DMS53 treated with DMSO at 0.1 percent for 48 hours (cell line): ENCODE data around the gene HSPG2.
A peak's percentile ranks its signal among the peaks of the same experiment; 100 is the strongest.
"Not testable (repeated sequence)": the region's sequence is repeated elsewhere in the genome, so short reads cannot be mapped to it uniquely, and the experiment has no call there.

Experiments
- DNase-seq: peaks from one replicate; lab custom pipeline; 2025; ENCODE audit not compliant: unreplicated experiment; lab: John Stamatoyannopoulos, UW

Gene HSPG2

DNA sequence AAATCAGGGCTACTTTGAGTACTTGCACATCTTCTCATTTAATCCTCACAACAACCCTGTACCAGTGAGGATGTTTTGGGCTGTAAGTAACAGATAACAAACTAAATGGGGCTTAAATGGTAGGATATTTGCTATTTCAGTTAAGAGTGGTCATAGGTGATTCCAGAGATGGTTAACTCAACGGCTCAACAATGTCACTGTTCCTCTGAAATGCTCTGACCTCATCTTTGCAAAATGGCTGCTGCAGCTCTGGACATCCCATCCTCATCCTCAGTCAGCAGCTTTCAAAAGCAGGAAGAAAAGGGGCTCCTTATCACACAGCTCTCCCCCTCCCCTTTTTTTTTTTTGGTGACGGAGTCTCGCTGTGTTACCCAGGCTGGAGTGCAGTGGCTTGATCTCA lies 123.6 kb downstream of the HSPG2 start:
- no peak for DNase-seq

DNA sequence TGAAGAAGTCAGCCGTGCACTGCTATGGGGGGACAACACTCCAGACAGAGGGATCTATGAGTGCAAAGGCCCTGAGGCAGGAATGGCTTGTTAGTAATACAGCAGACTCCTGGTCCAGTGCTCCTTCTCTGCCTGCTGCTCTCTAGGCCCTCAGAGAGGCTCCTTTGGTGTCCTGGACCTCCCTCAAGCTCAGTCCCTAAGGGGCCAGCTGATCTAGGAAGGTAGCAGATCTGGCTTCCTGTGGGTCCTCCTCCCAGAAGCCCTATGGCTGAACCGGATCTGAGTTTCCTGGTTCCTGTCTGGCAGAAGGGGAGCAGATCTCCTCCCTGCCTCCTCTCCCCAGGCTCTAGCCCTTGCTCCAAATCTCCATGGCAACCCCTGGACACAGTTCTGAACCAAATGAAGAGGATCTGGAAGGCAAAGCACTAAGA lies 125.2 kb downstream of the HSPG2 start, which contains the start of gene LDLRAD2:
Gene LDLRAD2 (plus strand): TSS at position 391 of the 431 bp plus-strand sequence. CDS start 187 bp downstream, outside the sequence.
- no peak for DNase-seq

DNA sequence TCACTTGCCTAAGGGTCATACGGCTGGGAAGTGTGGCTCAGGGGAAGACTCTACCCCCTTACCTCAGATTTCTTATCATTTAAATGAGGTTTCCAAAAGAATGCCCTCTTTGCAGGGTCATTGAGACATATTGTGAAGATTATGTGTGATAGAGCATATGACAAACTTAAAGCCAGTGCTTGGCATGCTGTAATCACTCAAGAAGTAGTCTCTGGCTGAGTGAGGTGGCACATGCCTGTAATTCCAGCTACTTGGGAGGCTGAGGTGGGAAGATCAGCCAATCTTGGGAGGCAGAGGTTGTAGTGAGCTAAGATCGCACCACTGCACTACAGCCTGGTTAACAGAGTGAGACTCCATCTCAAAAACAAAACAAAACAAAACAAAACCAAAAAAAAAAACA lies 132.6 kb downstream of the HSPG2 start:
- no peak for DNase-seq

DNA sequence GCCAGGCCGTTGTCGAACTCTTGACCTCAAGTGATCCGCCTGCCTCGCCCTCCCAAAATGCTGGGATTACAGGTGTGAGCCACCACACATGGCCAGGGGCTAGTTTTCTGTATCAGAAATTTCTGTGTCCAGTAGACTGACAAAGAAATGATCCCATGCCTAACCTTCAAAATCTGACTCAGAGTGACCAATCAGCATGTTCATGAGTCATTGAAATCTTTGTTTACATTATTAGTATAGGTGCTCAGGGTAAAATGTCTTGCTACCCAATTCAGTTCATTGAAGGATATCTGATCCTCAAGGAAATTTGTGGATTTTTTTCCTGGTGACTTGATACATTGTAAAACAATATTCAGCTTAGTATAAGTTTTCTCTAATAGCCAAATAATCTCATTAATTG lies 136.0 kb downstream of the HSPG2 start:
- no peak for DNase-seq

DNA sequence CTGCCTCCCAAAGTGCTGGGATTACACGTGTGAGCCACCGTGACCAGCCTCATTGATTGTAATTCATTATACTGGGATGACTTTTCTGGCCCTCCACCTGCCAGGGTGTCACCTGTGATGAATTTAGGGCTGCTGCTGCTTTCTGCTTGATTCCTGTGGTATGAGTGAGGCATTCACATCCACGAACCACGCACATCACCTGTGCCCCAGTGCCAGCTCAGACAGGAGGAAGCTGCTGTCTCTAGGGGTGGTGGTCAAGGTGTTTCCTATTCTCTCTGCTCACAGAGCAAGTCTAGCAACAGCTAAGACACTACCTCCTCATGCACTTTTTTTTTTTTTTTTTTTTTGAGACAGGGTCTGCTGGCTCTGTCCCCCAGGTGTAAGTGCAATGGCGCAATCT lies 137.4 kb downstream of the HSPG2 start:
- DNase-seq, result no peak

DNA sequence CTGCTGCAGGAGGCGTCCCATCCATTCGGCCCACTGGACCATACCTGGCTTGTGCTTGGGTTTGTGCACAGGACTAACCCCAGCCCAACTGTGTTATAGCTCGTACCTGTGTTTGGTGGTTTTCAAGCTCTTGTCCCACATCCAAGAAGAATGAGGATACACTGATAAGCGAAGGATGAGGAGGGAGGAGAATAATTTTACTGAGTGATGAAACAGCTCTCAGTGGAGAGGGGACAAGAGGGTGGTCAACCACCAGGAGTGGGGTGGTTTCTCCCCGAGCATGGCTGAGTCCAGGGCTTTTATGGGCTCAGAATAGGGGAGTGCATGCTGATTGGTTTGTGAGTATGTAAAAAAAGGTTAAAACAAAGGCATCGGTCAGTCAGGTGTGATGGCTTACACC lies 142.0 kb downstream of the HSPG2 start:
- no peak for DNase-seq

DNA sequence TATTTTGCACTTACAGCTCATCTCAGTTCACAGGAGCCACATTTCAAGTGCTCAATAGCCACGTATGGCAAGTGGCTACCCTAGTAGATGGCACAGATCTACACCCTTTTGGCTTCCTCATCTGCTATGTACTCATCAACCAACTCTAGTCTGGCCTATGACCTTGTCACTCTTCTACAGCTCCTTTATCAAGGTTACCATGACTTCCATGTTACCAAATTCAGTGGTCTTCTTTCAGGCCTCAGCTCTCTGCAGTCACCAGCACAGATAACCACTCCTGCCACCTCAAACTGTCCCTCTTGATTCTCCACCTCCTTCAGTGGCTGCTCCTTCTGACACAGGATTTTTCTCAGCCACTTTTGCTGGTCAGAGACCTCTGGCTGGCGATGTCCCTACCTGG lies 142.5 kb downstream of the HSPG2 start:
- no peak for DNase-seq

DNA sequence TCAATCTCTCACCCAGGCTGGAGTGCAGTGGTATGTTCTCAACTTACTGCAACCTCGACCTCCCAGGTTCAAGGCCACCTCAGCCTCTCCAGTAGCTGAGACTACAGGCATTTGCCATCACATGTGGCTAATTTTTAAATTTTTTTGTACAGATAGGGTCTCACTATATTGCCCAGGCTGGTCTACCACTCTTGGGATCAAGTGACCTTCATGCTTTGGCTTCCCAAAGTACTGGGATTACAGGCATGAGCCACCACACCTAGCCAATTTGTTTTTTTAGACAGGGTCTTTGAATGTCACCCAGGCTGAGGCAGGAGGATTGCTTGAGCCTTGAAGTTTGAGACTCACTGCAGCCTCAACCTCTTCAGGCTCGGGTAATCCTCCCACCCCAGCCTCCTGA lies 144.0 kb downstream of the HSPG2 start:
- no peak for DNase-seq

DNA sequence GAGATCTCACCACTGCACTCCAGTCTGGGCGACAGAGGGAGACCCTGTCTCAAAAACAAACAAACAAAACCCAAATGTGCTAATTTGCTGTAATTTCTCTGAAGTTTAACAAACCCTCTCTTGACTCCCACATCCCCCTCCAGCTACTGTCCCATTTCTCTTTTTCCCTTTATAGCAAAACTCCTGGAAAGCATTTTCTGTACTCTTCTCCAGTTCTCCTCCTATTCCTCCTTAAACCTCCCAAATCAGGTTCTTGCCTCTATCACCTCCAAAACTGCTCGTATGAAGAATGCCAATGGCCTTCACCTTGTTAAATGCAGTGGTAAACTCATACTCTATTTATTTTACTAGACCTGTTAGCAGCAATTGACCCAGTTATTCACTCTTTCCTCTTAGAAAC lies 150.5 kb downstream of the HSPG2 start:
- DNase-seq, result no peak

DNA sequence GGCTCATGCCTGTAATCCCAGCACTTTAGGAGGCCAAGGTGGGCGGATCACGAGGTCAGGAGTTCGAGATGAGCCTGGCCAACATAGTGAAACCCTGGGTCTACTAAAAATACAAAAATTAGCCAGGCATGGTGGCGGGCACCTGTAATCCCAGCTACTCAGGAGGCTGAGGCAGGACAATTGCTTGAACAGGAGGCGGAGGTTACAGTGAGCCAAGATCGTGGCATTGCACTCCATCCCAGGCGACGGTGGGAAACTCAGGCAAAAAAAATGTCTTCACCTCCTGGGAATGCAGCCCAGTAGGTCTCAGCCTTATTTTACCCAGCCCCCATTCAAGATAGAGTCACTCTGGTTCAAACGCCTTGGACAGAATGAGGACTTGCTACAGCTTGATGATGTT lies 151.3 kb downstream of the HSPG2 start:
- not testable (repeated sequence) for DNase-seq

DNA sequence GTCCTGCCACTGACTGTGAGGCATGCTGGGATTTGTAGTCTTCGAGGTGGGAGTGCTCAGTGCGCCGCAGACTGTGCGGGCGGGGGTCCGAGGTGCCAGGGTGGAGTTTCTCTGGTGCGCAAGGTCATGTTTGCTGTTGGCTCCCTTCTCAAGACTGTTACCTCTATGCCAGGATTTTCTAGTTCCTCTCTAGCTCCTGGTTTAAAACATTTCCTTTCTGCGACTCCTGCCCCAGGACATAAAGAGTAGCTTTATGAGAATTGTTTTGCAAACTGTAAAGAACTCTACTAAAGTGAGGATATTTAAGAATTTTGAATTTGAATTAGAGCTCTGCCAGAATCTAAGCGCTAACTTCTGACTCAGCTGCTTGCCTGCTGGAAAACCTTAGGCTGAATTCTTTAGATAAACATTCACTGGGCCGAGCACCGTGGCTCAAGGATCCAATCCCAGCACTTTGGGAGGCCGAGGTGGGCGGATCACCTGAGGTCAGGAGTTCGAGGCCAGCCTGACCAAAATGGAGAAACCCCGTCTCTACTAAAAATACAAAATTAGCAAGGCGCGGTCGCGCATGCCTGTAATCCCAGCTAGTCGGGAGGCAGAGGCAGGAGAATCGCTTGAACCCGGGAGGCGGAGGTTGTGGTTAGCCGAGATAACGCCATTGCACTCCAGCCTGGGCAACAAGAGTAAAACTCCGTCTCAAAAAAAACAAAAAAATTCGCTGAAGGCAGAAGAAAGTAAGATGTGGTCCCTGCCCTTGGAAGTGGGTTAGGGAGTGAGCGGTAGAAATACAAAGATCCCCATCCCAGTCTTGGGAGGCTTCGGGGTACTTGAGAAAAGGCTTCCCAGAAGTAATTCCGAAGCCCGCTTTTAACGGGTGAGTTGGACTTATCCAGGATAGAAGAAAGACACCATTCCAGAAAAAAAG lies 153.2 kb downstream of the HSPG2 start:
- DNase-seq, result no peak

DNA sequence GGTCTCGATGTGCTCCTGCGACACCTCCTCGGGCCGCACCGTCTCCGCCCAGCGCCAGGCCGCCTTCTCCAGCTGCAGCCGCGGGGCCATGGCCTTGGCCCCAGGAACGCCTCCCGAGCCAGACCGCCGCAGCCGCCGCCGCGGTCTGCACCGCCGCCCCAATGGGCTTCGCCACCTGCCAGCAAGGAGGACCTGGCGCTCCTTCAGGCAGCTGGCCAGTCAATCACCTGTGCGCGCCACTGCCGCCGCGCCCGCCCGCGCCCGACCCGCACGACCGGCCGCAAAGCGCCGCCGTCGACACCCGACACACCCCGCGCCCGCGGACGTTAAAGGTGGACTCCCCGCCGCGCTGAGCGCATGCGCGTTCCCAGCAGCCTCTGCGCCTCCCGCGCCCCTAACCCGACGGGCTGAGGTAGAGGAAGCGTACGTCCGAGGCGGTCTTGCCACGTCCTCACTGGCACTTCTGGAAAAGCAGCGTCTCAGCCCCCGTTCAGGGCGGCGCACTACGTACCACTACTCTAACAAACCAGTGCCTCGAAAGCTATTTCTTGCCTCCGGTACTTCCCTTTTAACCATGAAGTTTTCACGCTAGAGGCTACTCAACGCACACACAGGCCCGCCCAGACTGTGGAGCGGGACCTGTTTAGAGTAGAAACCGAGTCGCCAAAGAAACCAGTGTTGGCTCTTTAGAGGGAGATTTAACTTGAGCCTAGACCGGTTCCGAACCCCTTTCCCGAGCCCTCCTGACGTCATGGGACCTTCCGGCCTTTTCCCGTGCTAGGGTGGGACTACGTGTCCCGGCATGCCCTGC lies 154.0 kb downstream of the HSPG2 start, which contains the start of gene USP48:
Gene USP48 (minus strand): TSS at position 282 of the 811 bp plus-strand sequence. CDS start 192 bp downstream, at position 90.
- peak; percentile 88 for DNase-seq

DNA sequence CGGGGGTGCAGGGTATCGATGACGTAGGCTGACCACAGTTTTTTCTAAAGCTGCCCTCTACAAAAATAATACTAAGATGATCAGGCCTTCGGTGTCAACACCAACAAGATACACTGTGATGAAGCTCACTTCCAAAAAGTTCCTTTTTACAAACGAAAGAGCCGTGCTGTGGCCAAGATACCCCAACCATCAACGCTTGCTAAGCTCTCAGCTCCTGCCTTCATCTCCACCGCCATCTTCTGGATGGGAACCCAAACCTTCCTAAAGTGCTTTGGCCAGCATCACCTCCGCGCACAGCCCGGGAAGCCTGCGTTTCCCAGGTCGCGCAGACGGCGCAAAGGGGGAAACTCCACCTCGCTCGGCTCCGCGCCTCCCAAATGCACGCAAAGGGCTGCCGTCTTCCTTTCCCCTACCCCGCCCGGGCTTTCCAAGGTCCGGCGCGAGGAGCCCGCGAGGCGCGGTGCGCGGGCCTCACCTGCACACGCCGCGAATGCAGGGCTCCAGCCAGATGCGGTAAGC lies 154.7 kb downstream of the HSPG2 start:
- DNase-seq, result peak; percentile 54

DNA sequence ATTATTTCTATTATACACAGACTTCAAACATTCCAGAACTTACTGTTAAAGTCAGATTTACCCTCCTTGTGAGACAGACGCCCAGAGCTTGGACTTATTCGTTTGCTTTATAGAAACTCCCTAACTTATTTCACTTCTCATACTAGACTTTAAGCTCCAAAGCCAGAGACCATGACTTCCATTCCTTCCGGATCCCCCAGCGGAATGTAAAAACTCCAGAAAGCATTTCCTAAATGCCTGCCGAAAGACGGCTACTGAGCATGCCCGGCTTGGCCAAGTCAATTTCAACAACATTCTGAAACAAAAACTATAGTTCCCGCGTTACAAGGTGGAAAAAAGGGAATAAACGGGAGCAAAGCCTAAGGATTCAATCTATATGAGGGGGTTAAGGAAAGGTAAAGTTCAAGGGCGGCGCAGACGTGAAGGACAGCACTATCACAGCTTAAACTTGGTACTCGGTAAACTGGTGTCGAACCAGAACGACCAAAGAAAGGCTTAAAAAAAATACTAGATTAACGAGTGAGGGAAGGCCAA lies 155.2 kb downstream of the HSPG2 start:
- no peak for DNase-seq

DNA sequence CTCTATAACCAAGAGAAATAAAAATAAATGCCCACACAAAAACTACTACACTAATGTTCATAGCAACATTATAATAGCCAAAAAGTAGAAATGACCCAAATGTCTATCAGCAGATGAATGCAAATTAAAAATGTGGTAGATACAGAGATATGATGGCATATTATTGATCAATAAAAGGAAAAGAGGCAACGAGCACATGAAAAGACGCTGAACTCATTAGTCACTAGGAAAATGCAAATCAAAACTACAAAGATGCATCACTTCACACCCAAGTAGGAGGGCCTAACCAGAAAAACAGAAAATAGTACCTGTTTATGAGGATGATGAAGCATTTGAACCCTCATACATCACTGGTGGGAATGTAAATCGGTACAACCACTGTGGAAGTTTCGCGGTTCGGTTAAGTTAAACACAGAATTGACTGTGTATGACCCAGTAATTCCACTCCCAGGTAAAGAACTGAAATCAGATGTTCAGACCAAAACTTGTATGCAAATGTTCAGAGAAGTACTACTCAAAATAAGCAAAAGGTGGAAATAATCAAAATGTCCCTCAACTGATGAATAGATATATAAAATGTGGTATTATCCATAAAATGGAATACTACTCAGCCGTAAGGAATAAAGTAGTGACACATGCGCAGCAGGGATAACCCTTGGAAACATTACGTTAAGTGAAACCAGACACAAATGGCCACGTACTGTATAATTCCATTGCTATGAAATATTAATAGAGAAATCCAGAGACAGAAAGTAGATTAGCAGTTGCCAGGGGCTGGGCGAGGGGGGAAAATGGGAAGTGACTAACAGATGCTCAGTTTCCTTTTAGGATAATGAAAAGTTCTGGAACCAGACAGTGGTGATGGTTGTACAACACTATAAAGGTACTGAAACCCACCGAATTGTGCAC lies 157.2 kb downstream of the HSPG2 start:
- no peak for DNase-seq

DNA sequence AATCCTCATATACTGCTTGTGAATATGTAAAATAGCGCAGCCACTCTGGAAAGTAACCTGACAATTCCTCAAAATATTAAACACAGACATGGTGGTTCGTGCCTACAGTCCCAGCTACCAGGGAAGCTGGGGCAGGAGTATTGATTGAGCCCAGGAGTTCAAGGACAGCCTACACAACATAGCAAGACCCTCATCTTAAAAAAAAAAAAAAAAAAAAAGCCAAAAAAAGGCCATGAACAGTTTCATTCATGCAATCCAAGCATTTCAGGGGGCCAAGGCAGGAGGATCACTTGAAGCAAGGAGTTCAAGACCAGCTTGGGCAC lies 158.7 kb downstream of the HSPG2 start:
- no peak for DNase-seq

DNA sequence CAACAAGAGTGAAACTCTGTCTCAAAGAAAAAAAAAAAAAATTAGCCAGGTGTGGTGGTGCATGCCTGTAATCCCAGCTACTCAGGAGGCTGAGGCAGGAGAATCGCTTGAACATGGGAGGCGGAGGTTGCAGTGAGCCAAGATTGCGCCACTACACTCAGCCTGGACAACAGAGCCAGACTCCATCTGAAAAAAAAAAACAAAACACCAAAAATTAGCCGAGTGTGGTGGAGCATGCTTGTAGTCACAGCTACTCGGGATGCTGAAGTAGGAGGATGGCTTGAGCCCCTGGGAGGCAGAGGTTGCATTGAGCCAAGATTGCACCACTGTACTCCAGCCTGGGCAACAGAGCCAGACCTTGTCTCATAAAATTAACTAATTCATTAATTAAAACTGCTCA lies 160.2 kb downstream of the HSPG2 start:
- DNase-seq, result not testable (repeated sequence)

DNA sequence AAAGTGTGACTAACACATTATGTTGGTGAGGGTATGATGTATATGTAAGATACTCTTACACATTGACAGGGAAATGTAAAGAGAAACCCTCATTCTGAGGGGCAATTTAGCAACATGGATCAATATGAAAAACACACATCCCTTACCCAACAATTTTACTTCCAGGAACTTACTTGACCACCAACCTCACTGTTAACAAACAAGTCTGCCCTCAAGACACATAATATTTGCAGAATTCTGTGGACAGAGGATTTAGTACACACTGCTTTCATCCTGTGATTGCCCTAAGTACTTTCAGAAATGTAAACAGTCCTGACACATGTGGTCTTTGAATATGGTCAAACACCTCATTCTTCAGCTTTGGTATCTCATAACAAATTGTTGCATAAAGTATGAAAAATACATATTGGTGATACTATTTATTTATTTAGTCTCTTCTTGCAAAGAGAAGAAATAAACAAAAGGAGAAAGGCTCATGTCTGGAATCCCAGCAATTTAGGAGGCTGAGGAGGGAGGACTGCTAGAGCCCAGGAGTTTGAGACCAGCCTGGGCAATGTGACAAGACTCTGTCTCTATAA lies 161.0 kb downstream of the HSPG2 start:
- peak; percentile 41 for DNase-seq

DNA sequence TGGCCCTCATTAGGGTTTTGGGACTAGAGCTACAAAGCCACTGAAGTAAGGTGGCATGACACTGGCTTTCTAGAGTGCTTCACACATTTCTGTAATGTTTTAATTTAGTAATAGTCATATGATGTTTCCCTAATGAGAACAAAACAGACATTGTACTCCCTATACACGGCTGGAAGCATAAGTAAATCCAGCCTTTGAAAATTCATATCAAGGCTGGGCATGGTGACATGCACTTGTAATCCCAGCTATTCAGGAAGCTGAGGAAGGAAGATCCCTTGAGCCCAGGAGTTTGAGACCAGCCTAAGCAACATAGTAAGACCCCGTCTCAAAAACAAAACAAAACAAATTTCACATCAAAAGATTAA lies 161.6 kb downstream of the HSPG2 start:
- no peak for DNase-seq
